ENCODE data around the gene MLN.

The MLN gene

GRCh38 chr6:33800248-33800969 is 3.4 kb downstream of the MLN start:
- TF ChIP-seq, protein P1, sequence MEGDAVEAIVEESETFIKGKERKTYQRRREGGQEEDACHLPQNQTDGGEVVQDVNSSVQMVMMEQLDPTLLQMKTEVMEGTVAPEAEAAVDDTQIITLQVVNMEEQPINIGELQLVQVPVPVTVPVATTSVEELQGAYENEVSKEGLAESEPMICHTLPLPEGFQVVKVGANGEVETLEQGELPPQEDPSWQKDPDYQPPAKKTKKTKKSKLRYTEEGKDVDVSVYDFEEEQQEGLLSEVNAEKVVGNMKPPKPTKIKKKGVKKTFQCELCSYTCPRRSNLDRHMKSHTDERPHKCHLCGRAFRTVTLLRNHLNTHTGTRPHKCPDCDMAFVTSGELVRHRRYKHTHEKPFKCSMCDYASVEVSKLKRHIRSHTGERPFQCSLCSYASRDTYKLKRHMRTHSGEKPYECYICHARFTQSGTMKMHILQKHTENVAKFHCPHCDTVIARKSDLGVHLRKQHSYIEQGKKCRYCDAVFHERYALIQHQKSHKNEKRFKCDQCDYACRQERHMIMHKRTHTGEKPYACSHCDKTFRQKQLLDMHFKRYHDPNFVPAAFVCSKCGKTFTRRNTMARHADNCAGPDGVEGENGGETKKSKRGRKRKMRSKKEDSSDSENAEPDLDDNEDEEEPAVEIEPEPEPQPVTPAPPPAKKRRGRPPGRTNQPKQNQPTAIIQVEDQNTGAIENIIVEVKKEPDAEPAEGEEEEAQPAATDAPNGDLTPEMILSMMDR (conservative IDR thresholded peaks at IDR 0.05; ENCODE audit: low read length): no peak
- TF ChIP-seq EZH2phosphoT487 (IDR thresholded peaks at IDR 0.05; ENCODE audit: borderline replicate concordance): no peak
- H3K4me1 ChIP-seq (ENCODE audit: insufficient read depth, low read length, poor library complexity, severe bottlenecking): no peaks in the 10 kb centered on the region
- H3K79me2 ChIP-seq (ENCODE audit: insufficient read depth, low read length): no peaks in the 10 kb centered on the region
- no peaks in the 10 kb centered on the region for H3K36me3 ChIP-seq (ENCODE audit: insufficient read depth, low read length)
- H3K4me3 ChIP-seq (ENCODE audit: low read length, poor library complexity, severe bottlenecking): no peak overlapping the region
- H4K20me1 ChIP-seq (ENCODE audit: insufficient read depth, low read length, poor library complexity, severe bottlenecking): no peaks in the 10 kb centered on the region
- no peaks in the 10 kb centered on the region for H3F3A ChIP-seq (ENCODE audit: low read depth)
- H3K9me3 ChIP-seq (ENCODE audit: insufficient read depth, low read depth, low read length): no peaks in the 10 kb centered on the region
- H3K4me2 ChIP-seq (ENCODE audit: low read depth, low read length, poor library complexity, severe bottlenecking): no peak overlapping the region
- H3K9ac ChIP-seq (ENCODE audit: low read depth, low read length, poor library complexity, severe bottlenecking): no peak overlapping the region
- H3K27me3 ChIP-seq (ENCODE audit: insufficient read depth, low read length, poor library complexity, severe bottlenecking): no peaks in the 10 kb centered on the region
- no peaks in the 10 kb centered on the region for H3K9me2 ChIP-seq (replicated peaks; ENCODE audit: low read depth, low read length)
- no peak overlapping the region for H2AFZ ChIP-seq (ENCODE audit: low read length)

DNA sequence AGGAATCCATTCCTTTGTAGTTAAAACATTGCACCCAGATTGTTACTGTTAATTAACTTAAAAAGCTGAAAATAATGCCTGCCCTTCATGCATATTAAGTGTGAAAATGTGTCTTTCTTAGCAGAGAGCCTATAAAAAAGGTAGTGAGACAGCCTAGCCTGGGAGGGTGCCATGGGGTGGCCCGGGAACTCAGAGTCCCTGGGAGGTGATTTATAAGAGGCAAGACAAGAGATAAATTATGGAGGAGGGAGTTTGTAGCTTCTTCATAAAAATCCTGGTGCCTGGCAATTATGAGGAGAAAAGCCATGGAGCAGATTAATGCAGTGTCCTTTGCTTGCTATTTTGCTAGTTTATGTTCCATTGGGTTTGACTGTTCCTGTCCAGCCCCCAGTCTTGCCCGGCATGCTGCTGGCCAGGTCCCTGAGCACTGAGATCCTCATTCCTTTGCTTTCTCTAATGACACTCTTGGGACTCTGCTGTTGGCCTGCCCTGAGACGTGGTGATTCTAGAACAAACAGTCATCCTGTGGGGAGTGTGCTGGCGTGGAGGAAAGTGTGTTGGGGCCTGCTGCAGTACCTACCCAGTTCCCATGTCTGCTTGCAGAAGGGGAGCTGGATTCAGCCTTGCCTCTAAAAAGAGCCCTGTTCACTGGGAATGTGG is 4.2 kb downstream of the MLN start:
- Histone ChIP-seq H3K4me2 (ENCODE audit: low read depth, low read length, poor library complexity, severe bottlenecking) (no peak overlapping the region), H3F3A (ENCODE audit: low read depth) (no peaks in the 10 kb centered on the region), H3K9me3 (ENCODE audit: insufficient read depth, low read depth, low read length) (no peaks in the 10 kb centered on the region), H2AFZ (ENCODE audit: low read length) (no peak overlapping the region), H3K9me2 (replicated peaks; ENCODE audit: low read depth, low read length) (no peaks in the 10 kb centered on the region), H3K36me3 (ENCODE audit: insufficient read depth, low read length) (no peaks in the 10 kb centered on the region), H3K79me2 (ENCODE audit: insufficient read depth, low read length) (no peaks in the 10 kb centered on the region), H3K4me3 (ENCODE audit: low read length, poor library complexity, severe bottlenecking) (no peak overlapping the region), H3K9ac (ENCODE audit: low read depth, low read length, poor library complexity, severe bottlenecking) (no peak overlapping the region), H3K27me3 (ENCODE audit: insufficient read depth, low read length, poor library complexity, severe bottlenecking) (no peaks in the 10 kb centered on the region), H3K4me1 (ENCODE audit: insufficient read depth, low read length, poor library complexity, severe bottlenecking) (no peaks in the 10 kb centered on the region), H4K20me1 (ENCODE audit: insufficient read depth, low read length, poor library complexity, severe bottlenecking) (no peaks in the 10 kb centered on the region)
- TF ChIP-seq, protein P1 (conservative IDR thresholded peaks at IDR 0.05; ENCODE audit: low read length): no peak
- TF ChIP-seq EZH2phosphoT487 (IDR thresholded peaks at IDR 0.05; ENCODE audit: borderline replicate concordance): no peak

- H3K9me3 ChIP-seq (ENCODE audit: insufficient read depth, low read depth, low read length): no peaks in the 10 kb centered on the region
- no peaks in the 10 kb centered on the region for H3K4me1 ChIP-seq (ENCODE audit: insufficient read depth, low read length, poor library complexity, severe bottlenecking)
- no peaks in the 10 kb centered on the region for H3F3A ChIP-seq (ENCODE audit: low read depth)
- H3K79me2 ChIP-seq (ENCODE audit: insufficient read depth, low read length): no peaks in the 10 kb centered on the region
- no peaks in the 10 kb centered on the region for H3K36me3 ChIP-seq (ENCODE audit: insufficient read depth, low read length)
- H3K4me3 ChIP-seq (ENCODE audit: low read length, poor library complexity, severe bottlenecking): no peak overlapping the region
- no peaks in the 10 kb centered on the region for H3K9me2 ChIP-seq (replicated peaks; ENCODE audit: low read depth, low read length)
- no peaks in the 10 kb centered on the region for H4K20me1 ChIP-seq (ENCODE audit: insufficient read depth, low read length, poor library complexity, severe bottlenecking)
- no peaks in the 10 kb centered on the region for H3K27me3 ChIP-seq (ENCODE audit: insufficient read depth, low read length, poor library complexity, severe bottlenecking)
- no peak overlapping the region for H2AFZ ChIP-seq (ENCODE audit: low read length)
- no peak overlapping the region for H3K9ac ChIP-seq (ENCODE audit: low read depth, low read length, poor library complexity, severe bottlenecking)
- TF ChIP-seq, protein P1 (conservative IDR thresholded peaks at IDR 0.05; ENCODE audit: low read length): no peak
- TF ChIP-seq EZH2phosphoT487 (IDR thresholded peaks at IDR 0.05; ENCODE audit: borderline replicate concordance): no peak
- no peak overlapping the region for H3K4me2 ChIP-seq (ENCODE audit: low read depth, low read length, poor library complexity, severe bottlenecking)
Measured at GRCh38 chr6:33798343-33798848, 5.4 kb downstream of the MLN start.
